Measurements from ENCODE around the gene SHROOM1.

DNA sequence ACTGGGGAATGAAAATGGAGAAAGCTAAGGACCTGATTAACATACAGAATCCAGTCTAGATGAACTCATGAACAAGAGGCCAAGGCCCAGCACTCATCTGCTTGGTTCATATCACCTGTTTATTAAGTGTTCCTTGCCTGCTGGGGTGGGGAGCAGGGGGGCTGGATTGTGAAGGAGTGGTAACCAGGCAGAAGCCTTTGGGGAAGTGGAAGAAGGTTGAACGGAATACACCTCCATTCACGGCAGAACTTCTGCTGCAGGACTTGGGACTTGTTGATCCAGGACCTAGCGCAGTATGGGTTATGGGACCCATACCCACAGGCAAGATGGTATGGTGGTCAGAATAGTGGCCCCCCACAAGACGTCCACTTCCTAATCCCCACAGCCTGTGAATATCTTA is 44.6 kb downstream of the SHROOM1 start:
- no peak for TF ChIP-seq CTCF (IDR thresholded peaks at IDR 0.05; ENCODE audit: extremely low read depth in 1 of 2, insufficient read depth in 1 of 2, low read depth in 1 of 2, low read length in 2 of 2)
- TF ChIP-seq POLR2A (IDR thresholded peaks at IDR 0.05; ENCODE audit: low read depth, low read length): no peak
- TF ChIP-seq JUN (IDR thresholded peaks at IDR 0.05; ENCODE audit: borderline replicate concordance, insufficient read depth, insufficient read length, low read depth): no peak
- no peak for TF ChIP-seq MAX (IDR thresholded peaks at IDR 0.05; ENCODE audit: insufficient read depth, insufficient read length)
- TF ChIP-seq POLR2AphosphoS5 (IDR thresholded peaks at IDR 0.05; ENCODE audit: insufficient read depth, low read depth, low read length): no peak
